Caco-2 (cell line): ENCODE data around the gene FAM89A. TPM values are rescaled to one million over a fixed set of nuclear protein-coding genes. Genes with fewer than 3 reads are reported as not detected.

Experiments
- BruUV-seq: library from RNA; stranded (reverse); fragments of 400-500 nt; replicated peaks from 2 replicates; lab custom pipeline; 2021; lab: Mats Ljungman, UMichigan
- CTCF ChIA-PET: fragments of 300-600 bp; sonication (Branson Sonifier 250); formaldehyde crosslinking; loops from one replicate; lab custom pipeline; 2022; ENCODE audit warnings: antibody characterized with exemption; lab: Charles Lee
- POLR2A ChIA-PET: fragments of 300-600 bp; sonication (Branson Sonifier 250); formaldehyde crosslinking; loops from one replicate; lab custom pipeline; 2022; ENCODE audit warnings: antibody characterized with exemption; lab: Charles Lee
- DNase-seq, 2 experiments: peaks; one replicate each; pipeline versions ENCODE4 v3.0.0 to v3.0.0-alpha.2; 2020 to 2022
- H3K27me3 ChIP-seq: replicated peaks from 2 replicates; pipeline ENCODE4 v1.6.0; 2011; ENCODE audit warnings: low read length; ENCODE audit not compliant: control insufficient read depth, insufficient read depth
- H3K36me3 ChIP-seq: 2 replicates; pipeline ENCODE4 v1.5.1; 2011; ENCODE audit warnings: low read length; ENCODE audit not compliant: control insufficient read depth, insufficient read depth
- H3K4me1 ChIP-seq: fragments of 250-450 bp; sonication (Bioruptor Pico); 2 replicates; pipeline ENCODE4 v1.5.1; 2020; ENCODE audit warnings: mild to moderate bottlenecking
- H3K4me3 ChIP-seq: 2 replicates; pipeline ENCODE4 v1.5.1; 2011; ENCODE audit warnings: low read depth, mild to moderate bottlenecking, control low read depth, low read length
- H3K9me3 ChIP-seq: fragments of 250-450 bp; sonication (Bioruptor Pico); 2 replicates; pipeline ENCODE4 v1.5.1; 2020; ENCODE audit warnings: mild to moderate bottlenecking, moderate library complexity
- H3K27ac Mint-ChIP-seq: one replicate; pipeline ENCODE4 v1.8.0; 2022; ENCODE audit warnings: mixed read lengths; ENCODE audit not compliant: unreplicated experiment
- H3K27me3 Mint-ChIP-seq: one replicate; pipeline ENCODE4 v1.8.0; 2022; ENCODE audit warnings: mixed read lengths; ENCODE audit not compliant: insufficient read depth, unreplicated experiment
- H3K36me3 Mint-ChIP-seq: one replicate; pipeline ENCODE4 v1.8.0; 2022; ENCODE audit warnings: mild to moderate bottlenecking, mixed read lengths; ENCODE audit not compliant: insufficient read depth, unreplicated experiment
- H3K4me1 Mint-ChIP-seq: one replicate; pipeline ENCODE4 v1.8.0; 2022; ENCODE audit warnings: low read depth, mixed read lengths; ENCODE audit not compliant: unreplicated experiment
- H3K4me3 Mint-ChIP-seq: one replicate; pipeline ENCODE4 v1.8.0; 2022; ENCODE audit warnings: mild to moderate bottlenecking, moderate library complexity, mixed read lengths; ENCODE audit not compliant: unreplicated experiment
- H3K9me3 Mint-ChIP-seq: one replicate; pipeline ENCODE4 v1.8.0; 2022; ENCODE audit warnings: mixed read lengths; ENCODE audit not compliant: unreplicated experiment
- CTCF ChIP-seq, 2 experiments: fragments of 200-600 bp in 1 of 2; IDR thresholded peaks; 1 replicate in 1 of 2; 2 replicates in 1 of 2; pipeline versions ENCODE4 v1.5.1 to v1.8.0; 2011 to 2022; ENCODE audit warnings: antibody characterized with exemption in 1 of 2, control low read depth in 1 of 2, inconsistent platforms in 1 of 2, low read depth in 1 of 2, low read length in 1 of 2, mild to moderate bottlenecking in 1 of 2, moderate library complexity in 1 of 2; ENCODE audit not compliant: insufficient read depth in 1 of 2, severe bottlenecking in 1 of 2, unreplicated experiment in 1 of 2
- intact Hi-C: fragments of 100-400 bp; cut with micrococcal nuclease; formaldehyde crosslinking; loops from one replicate; pipeline ENCODE4 v1.10.0; 2022; ENCODE audit not compliant: unreplicated experiment
- total RNA-seq: library from RNA; stranded (reverse); gene quantifications from 2 replicates; pipeline ENCODE4 v1.2.3, GENCODE V29; 2022

FAM89A gene
- total RNA-seq, 1 experiment from 2014 or later: 44.2 TPM

GRCh38 chr1:230983811-230984210 is 56.2 kb downstream of the FAM89A start:
- H3K9me3 ChIP-seq: no peaks in the 10 kb centered on the region
- no peak for DNase-seq
- Mint-ChIP-seq H3K9me3 (no peaks in the 10 kb centered on the region), H3K27ac (peak overlapping the region; percentile 10), H3K4me1 (peaks cover 14% of the 10 kb centered on the region), H3K27me3 (no peaks in the 10 kb centered on the region), H3K36me3 (peaks cover 9% of the 10 kb centered on the region), H3K4me3 (no peak overlapping the region)
- intact Hi-C loops: no loop called here
- H3K36me3 ChIP-seq: 0 out of 2 replicates have a peak, but pooled peaks cover 1% of the 10 kb centered on the region
- CTCF ChIA-PET: no interaction called here
- POLR2A ChIA-PET: no interaction called here
- no peak for TF ChIP-seq CTCF (IDR thresholded peaks at IDR 0.05; ENCODE audit: insufficient read depth in 1 of 2, low read depth in 1 of 2, low read length in 1 of 2, severe bottlenecking in 1 of 2, unreplicated experiment in 1 of 2)
- no peak overlapping the region for H3K4me3 ChIP-seq
- no TSS peak for BruUV-seq
- H3K27me3 ChIP-seq: no peaks in the 10 kb centered on the region
- H3K4me1 ChIP-seq: peaks cover 25% of the 10 kb centered on the region

GRCh38 chr1:230982696-230983095 is 57.4 kb downstream of the FAM89A start:
- Mint-ChIP-seq H3K4me3 (no peak overlapping the region), H3K27me3 (no peaks in the 10 kb centered on the region), H3K27ac (no peak overlapping the region), H3K9me3 (no peaks in the 10 kb centered on the region), H3K36me3 (peaks cover 7% of the 10 kb centered on the region), H3K4me1 (peaks cover 14% of the 10 kb centered on the region)
- Histone ChIP-seq H3K4me1 (peaks cover 25% of the 10 kb centered on the region), H3K9me3 (no peaks in the 10 kb centered on the region), H3K27me3 (no peaks in the 10 kb centered on the region), H3K36me3 (0 out of 2 replicates have a peak, but pooled peaks cover 1% of the 10 kb centered on the region), H3K4me3 (no peak overlapping the region)
- POLR2A ChIA-PET: no interaction called here
- intact Hi-C loops: no loop called here
- CTCF ChIA-PET: interaction anchor here (0.6 kb wide), 1 partner anchor 76 kb away, joined by 4 read pairs; no protein-coding TSS in a partner anchor
- DNase-seq: no peak
- no peak for TF ChIP-seq CTCF (IDR thresholded peaks at IDR 0.05; ENCODE audit: insufficient read depth in 1 of 2, low read depth in 1 of 2, low read length in 1 of 2, severe bottlenecking in 1 of 2, unreplicated experiment in 1 of 2)
- no TSS peak for BruUV-seq

GRCh38 chr1:230979952-230980351 is 60.1 kb downstream of the FAM89A start:
- H3K27ac Mint-ChIP-seq: no peak overlapping the region
- no peaks in the 10 kb centered on the region for H3K9me3 Mint-ChIP-seq
- DNase-seq: no peak
- H3K36me3 Mint-ChIP-seq: peaks cover 22% of the 10 kb centered on the region
- H3K4me1 Mint-ChIP-seq: peaks cover 25% of the 10 kb centered on the region
- peak overlapping the region; percentile 46 for H3K4me3 ChIP-seq
- H3K4me3 Mint-ChIP-seq: no peak overlapping the region
- no peaks in the 10 kb centered on the region for H3K9me3 ChIP-seq
- ChIA-PET CTCF (no interaction called here), POLR2A (no interaction called here)
- no peaks in the 10 kb centered on the region for H3K27me3 ChIP-seq
- peaks cover 26% of the 10 kb centered on the region for H3K4me1 ChIP-seq
- 0 out of 2 replicates have a peak, but pooled peaks cover 1% of the 10 kb centered on the region for H3K36me3 ChIP-seq
- BruUV-seq: no TSS peak
- H3K27me3 Mint-ChIP-seq: no peaks in the 10 kb centered on the region
- TF ChIP-seq CTCF (IDR thresholded peaks at IDR 0.05; ENCODE audit: insufficient read depth in 1 of 2, low read depth in 1 of 2, low read length in 1 of 2, severe bottlenecking in 1 of 2, unreplicated experiment in 1 of 2): no peak
- intact Hi-C loops: loop anchor here (1.0 to 2.0 kb wide), 6 partner anchors 41 to 348 kb away; no protein-coding TSS in a partner anchor
